NOMO-1 treated with DMSO at 0.1 percent for 48 hours (cell line): ENCODE measurements around the gene PSMB7.
A peak's percentile ranks its signal among the peaks of the same experiment; 100 is the strongest.

ENCODE experiments used
- DNase-seq: peaks from one replicate; lab custom pipeline; 2025; ENCODE audit not compliant: unreplicated experiment; lab: John Stamatoyannopoulos, UW

PSMB7 gene

DNA sequence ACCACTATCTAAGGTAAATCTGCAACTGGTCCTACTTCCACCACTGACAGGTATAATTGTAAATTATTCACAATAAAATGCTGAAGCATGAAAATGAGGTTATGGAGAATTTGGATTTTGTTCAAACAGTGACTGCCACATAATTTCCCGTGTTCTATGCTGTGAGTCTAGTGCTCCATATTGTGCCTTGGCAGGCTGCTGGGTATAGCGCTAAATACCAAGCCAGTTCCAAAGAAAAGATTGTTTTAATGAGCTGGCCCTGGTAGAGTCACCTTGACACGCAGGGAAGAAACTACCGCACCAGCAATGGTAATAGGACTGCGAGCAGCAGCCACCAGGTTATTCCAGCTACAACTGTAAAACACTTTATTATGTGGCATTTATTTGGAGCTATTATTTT, 30.4 kb downstream of the PSMB7 start:
- no peak for DNase-seq

DNA sequence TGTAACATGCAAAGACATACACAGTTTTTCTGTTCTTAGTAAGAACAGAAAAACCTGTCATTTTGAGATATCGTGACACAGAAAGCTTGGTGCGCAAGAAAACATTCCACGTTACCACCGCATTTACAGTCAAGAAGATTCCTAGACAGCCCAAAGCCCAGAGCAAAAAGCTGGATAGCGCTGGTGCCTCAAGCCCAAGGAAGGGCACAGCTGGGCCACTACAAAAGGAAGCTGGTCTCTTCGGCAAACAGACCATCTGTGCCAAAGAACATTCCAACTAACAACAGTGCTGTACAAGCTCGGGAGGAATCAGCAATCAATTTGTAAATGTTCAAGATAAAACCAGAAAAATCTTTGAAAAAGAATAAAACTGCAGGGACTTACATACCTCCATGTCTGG, 31.0 kb downstream of the PSMB7 start:
- DNase-seq: no peak

GRCh38 chr9:124381170-124381945, 33.9 kb downstream of the PSMB7 start:
- peak; percentile 97 for DNase-seq

- peak; percentile 51 for DNase-seq
Measured at GRCh38 chr9:124377551-124378406, 37.5 kb downstream of the PSMB7 start.

GRCh38 chr9:124376329-124376728, 38.9 kb downstream of the PSMB7 start:
- no peak for DNase-seq

- DNase-seq: no peak
Measured at GRCh38 chr9:124375726-124376125, 39.5 kb downstream of the PSMB7 start.

GRCh38 chr9:124373851-124374250, 41.4 kb downstream of the PSMB7 start:
- no peak for DNase-seq

- DNase-seq: no peak
Measured at GRCh38 chr9:124373386-124373785, 41.9 kb downstream of the PSMB7 start.

- DNase-seq: no peak
Measured at GRCh38 chr9:124372038-124372437, 43.2 kb downstream of the PSMB7 start.

- DNase-seq: peak; percentile 57
Measured at GRCh38 chr9:124370896-124371582, 44.2 kb downstream of the PSMB7 start.

DNA sequence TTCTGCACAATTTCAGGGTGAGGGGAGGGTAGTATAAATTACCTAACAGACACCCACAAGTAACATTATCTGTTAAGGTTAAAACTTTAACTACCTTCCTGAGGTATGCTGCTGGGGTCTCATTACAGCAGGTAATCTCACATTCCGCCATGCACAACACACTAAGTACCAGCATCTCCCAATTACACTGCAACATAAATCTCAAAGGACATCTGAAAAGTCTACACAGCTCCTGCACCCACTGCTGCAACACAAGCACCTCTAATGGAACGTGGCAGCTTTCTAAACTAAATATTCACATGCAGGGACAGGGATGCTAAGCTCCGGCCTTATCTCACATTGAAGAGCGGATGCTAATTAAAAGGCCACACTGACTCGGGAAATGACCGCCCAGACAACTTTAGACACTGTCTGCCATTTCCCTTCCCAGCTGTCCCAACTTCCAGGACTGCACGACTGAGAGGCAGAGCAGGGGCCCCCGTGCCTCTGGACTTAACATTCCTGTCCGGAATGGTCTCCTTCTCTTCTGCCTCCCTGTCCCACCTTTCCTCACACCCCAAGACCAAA, 45.9 kb downstream of the PSMB7 start:
- DNase-seq: no peak

DNA sequence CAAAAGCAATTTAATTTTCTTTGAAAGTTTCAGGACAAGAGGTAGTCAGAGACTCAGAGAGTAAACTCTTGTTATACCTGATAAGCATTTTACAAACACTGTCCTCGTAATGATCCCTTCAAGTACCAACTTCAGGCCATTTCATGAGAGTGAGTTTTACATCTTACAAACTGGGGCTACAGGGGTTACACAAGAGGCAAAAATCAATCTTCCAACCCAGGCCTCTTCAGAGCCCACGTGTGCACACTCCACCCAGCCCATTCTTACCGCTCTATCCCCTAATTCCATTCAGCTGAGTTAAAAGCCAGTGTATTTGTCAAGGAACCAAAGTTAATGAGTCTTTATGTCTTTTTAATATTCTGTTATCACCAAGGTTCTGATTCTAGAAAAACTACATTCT, 46.5 kb downstream of the PSMB7 start:
- DNase-seq: no peak

DNA sequence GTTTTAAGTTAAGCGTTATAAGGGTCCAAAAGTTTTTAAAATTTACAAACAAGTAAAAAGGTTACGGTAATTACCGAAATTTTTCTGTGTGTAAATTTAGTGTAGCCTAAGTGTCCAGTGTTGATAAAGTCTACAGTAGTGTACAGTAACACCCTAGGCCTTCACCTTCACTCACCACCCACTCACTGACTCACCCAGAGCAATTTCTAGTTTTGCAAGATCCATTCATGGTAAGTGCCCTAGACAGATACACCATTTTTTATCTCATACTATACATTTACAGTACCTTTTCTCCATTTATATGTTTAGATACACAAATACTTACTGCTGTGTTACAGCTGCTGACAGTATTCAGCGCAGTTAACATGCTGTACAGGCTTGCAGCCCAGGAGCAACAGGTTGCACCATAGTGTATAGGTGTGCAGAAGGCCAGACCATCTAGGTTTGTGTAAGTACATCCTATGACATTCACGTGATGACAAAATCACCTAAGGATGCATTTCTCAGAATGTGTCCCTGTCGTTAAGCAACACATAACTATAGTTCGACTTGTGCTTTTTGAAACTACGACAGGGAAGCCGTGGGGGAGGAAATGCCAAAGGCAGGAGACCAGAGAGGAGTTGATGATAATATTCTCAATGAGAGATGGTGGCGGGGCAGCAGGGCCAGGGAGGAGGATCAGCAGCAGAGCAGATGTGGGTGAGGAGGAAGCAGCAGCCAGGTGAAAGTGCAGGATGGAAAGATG, 48.6 kb downstream of the PSMB7 start:
- DNase-seq: no peak

DNA sequence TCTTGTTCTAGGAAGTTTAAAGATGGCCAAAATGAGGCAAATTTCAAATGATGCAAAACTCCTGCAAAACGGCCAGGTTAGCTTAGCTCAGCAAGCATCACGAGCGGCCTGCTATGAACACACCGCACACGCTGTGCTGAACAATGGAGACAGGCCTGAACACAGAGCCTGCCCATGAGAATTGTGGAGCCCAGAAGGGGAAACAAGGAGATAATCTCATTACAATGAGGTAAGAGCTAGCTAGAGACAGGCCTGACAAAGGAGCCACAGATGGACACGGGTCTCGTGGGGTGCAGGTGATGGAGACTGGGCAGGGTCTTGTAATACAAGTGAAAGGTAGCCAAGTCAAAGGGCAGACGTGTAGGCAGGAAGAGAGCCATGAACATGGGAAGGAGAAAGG, 50.2 kb downstream of the PSMB7 start:
- no peak for DNase-seq

DNA sequence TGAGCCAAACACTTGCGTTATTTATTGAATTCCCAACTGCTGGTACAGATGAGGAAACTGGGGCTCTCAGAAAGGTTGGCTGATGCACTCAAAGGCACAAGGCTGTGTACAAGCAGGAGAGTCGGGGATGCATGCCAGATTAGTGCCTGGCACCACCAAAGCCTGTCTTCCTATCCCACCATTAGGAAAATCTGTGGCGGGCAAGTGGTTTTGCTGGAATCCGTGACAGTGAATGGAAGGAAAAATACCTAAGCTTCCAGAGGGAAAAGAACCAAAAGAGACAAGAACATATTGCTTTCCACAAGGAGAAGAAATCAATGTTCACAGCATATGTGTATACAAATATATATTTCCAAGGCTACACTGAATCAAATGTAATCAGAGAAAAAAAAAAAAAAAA, 51.1 kb downstream of the PSMB7 start:
- no peak for DNase-seq

- no peak for DNase-seq
Measured at GRCh38 chr9:124363326-124364096, 51.7 kb downstream of the PSMB7 start.

GRCh38 chr9:124361128-124361527, 54.1 kb downstream of the PSMB7 start:
- DNase-seq: no peak

DNA sequence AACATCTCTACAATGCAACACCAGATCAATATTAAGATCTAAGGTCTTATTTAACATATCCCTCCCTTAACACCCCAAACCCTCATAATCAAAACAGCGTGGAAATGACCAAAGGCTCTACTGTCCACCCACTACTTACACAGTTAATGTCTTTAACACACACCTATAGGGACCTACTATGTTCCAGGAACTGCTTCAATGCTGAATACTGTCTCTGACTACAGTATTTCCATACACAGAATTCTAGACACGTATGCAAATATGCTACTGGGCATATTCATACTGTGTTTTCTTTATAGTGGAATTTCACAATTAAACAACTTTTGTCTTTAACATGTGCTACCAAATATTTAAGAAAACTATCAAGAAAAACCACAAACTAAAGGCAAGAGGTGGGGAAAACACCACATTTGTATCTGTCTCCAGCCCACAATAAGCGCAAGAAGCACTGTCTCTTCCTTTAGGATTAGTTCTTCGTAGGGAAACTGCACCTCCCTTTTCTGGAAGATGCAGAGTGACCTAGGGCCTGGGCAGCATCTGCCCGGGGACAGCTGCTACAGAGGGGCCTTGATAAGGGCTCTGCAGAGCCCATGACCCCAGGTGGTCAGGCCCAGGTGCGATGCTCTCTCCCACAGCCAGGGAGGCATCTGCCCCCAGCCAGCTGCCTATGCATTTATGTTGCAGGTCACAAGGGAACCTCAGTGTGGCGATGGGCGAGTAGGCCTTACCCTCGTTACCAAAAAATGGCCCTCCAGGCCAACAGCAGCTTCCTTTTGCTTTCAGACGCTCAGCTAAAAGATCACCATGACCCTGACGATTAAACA, 55.2 kb downstream of the PSMB7 start:
- DNase-seq: no peak

GRCh38 chr9:124359426-124359825, 55.8 kb downstream of the PSMB7 start:
- no peak for DNase-seq
